Nephron (organoid): ENCODE results near the gene RNF212.

Source experiments
- H3K27ac Mint-ChIP-seq, 3 experiments: 2 replicates each; pipeline ENCODE4 v1.8.0; 2020; ENCODE audit warnings: mixed read lengths in 3 of 3, mild to moderate bottlenecking in 2 of 3, moderate library complexity in 1 of 3
- H3K27me3 Mint-ChIP-seq: 2 replicates; pipeline ENCODE4 v1.8.0; 2021; ENCODE audit warnings: low read depth, mild to moderate bottlenecking, moderate library complexity, mixed read lengths
- H3K36me3 Mint-ChIP-seq: 2 replicates; pipeline ENCODE4 v1.8.0; 2020; ENCODE audit warnings: low read depth, mixed read lengths
- H3K4me1 Mint-ChIP-seq: 2 replicates; pipeline ENCODE4 v1.8.0; 2020; ENCODE audit warnings: mixed read lengths
- H3K4me3 Mint-ChIP-seq, 3 experiments: 2 replicates each; pipeline ENCODE4 v1.8.0; 2020; ENCODE audit warnings: mild to moderate bottlenecking in 3 of 3, mixed read lengths in 3 of 3, moderate library complexity in 2 of 3
- H3K9me3 Mint-ChIP-seq: 2 replicates; pipeline ENCODE4 v1.8.0; 2020; ENCODE audit warnings: mixed read lengths
- TF ChIP-seq, protein P1 (sequence below), 3 experiments: fragments of 200-600 bp; sonication (generic); IDR thresholded peaks; one replicate each; pipeline ENCODE4 v1.5.0; 2021; ENCODE audit warnings: antibody characterized with exemption in 3 of 3; ENCODE audit not compliant: unreplicated experiment in 3 of 3

Gene RNF212

GRCh38 chr4:1045595-1046201 lies 67.7 kb downstream of the RNF212 start:
- Mint-ChIP-seq H3K4me1 (peaks cover 26% of the 10 kb centered on the region), H3K27ac (no peak overlapping the region), H3K36me3 (no peaks in the 10 kb centered on the region), H3K4me3 (no peak overlapping the region), H3K27me3 (peaks cover 52% of the 10 kb centered on the region), H3K9me3 (no peaks in the 10 kb centered on the region)
- TF ChIP-seq, protein P1, sequence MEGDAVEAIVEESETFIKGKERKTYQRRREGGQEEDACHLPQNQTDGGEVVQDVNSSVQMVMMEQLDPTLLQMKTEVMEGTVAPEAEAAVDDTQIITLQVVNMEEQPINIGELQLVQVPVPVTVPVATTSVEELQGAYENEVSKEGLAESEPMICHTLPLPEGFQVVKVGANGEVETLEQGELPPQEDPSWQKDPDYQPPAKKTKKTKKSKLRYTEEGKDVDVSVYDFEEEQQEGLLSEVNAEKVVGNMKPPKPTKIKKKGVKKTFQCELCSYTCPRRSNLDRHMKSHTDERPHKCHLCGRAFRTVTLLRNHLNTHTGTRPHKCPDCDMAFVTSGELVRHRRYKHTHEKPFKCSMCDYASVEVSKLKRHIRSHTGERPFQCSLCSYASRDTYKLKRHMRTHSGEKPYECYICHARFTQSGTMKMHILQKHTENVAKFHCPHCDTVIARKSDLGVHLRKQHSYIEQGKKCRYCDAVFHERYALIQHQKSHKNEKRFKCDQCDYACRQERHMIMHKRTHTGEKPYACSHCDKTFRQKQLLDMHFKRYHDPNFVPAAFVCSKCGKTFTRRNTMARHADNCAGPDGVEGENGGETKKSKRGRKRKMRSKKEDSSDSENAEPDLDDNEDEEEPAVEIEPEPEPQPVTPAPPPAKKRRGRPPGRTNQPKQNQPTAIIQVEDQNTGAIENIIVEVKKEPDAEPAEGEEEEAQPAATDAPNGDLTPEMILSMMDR (IDR thresholded peaks at IDR 0.05; ENCODE audit: unreplicated experiment in 3 of 3) = no peak

- H3K36me3 Mint-ChIP-seq = no peaks in the 10 kb centered on the region
- H3K27ac Mint-ChIP-seq = no peak overlapping the region
- H3K4me3 Mint-ChIP-seq = no peak overlapping the region
- TF ChIP-seq, protein P1 (IDR thresholded peaks at IDR 0.05; ENCODE audit: unreplicated experiment in 3 of 3) = no peak
- peaks cover 30% of the 10 kb centered on the region for H3K4me1 Mint-ChIP-seq
- H3K27me3 Mint-ChIP-seq = peaks cover 48% of the 10 kb centered on the region
- no peaks in the 10 kb centered on the region for H3K9me3 Mint-ChIP-seq
Observed at GRCh38 chr4:1045193-1045594, 68.2 kb downstream of the RNF212 start.

- Mint-ChIP-seq H3K27ac (peak overlapping the region in 1 of 3 experiments; percentile 61), H3K9me3 (no peaks in the 10 kb centered on the region), H3K4me3 (no peak overlapping the region), H3K27me3 (peaks cover 44% of the 10 kb centered on the region), H3K4me1 (peaks cover 32% of the 10 kb centered on the region), H3K36me3 (no peaks in the 10 kb centered on the region)
- TF ChIP-seq, protein P1 (IDR thresholded peaks at IDR 0.05; ENCODE audit: unreplicated experiment in 3 of 3) = no peak
Observed at GRCh38 chr4:1044469-1045192, 68.7 kb downstream of the RNF212 start.

DNA sequence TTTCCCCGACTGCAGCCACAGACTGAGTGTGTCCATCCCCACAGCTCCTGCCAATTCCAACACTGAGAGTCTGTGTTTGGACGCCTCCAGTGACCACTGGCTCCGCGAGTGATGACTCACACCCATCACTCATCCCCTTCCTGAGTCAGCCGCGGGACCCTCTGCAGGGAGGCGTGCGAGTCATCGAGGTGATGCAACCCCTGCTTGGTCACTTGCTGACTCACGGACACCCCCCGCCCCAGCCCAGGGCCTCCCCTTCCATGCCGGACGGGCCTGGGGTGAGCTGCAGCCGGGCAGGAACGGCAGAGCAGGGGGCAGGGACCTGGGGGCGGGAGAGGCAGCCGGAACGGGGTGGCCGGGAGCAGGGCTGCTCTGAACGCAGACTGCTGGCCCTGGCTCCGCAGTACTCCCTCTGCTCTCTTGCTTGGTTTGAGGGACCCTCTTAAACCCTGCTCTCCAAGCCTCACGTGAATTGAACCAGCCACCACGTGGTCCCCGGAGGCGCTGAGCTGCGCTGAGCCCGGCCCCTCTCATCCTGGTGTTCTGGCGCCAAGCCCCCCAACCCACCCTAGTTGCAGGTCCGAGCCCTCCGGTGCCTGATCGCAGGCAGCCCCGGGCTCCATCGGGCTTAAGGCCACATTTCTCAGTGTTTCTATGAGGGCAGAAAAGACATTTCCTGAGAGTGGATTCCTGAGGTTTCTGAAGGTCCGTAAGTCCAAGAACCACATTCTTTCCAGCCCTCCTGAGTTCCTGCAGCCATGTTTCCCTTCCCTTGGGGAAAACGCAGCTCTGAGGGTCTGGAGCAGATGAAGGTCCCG lies 69.5 kb downstream of the RNF212 start:
- H3K27ac Mint-ChIP-seq = peak overlapping the region in 2 of 3 experiments; percentile 61 to 91
- peak overlapping the region in 1 of 3 experiments; percentile 27 for H3K4me3 Mint-ChIP-seq
- TF ChIP-seq, protein P1 (IDR thresholded peaks at IDR 0.05; ENCODE audit: unreplicated experiment in 3 of 3) = no peak
- peaks cover 41% of the 10 kb centered on the region for H3K27me3 Mint-ChIP-seq
- H3K9me3 Mint-ChIP-seq = no peaks in the 10 kb centered on the region
- H3K4me1 Mint-ChIP-seq = peaks cover 36% of the 10 kb centered on the region
- H3K36me3 Mint-ChIP-seq = no peaks in the 10 kb centered on the region

DNA sequence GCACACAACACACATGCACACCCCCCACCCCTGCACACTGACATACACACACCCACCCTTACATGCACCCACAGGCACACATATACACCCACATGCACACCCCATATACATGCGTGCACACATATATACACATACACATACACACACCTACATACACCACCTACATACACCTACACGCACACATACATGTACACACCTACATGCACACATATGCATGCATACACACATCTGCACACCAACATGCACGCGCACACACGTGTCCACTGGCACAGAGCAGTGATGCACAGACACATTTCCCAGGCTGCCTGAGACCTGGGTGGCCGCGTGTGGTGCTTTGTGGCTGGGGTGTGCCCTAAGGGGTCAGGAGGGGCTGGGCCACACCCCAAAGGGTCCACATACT lies 70.2 kb downstream of the RNF212 start:
- Mint-ChIP-seq H3K4me3 (peak overlapping the region in 1 of 3 experiments; percentile 1), H3K9me3 (no peaks in the 10 kb centered on the region), H3K36me3 (no peaks in the 10 kb centered on the region), H3K27ac (peak overlapping the region in 2 of 3 experiments; percentile 61 to 91), H3K27me3 (peaks cover 34% of the 10 kb centered on the region), H3K4me1 (peaks cover 40% of the 10 kb centered on the region)
- TF ChIP-seq, protein P1 (IDR thresholded peaks at IDR 0.05; ENCODE audit: unreplicated experiment in 3 of 3) = no peak
